Peyer's patch (tissue), 4 donors: ENCODE results near the gene ARAP2. TPM values are rescaled to one million over a fixed set of nuclear protein-coding genes. Genes with fewer than 3 reads are reported as not detected.

Experiments used
- DNase-seq, 3 donors: peaks; one replicate each; pipeline ENCODE4 v3.0.0-alpha.2; 2017 to 2019
- H3K27ac ChIP-seq, 4 donors: fragments of 200-600 bp; sonication (generic); one replicate each; pipeline ENCODE4 v1.5.1; 2016 to 2019
- H3K27me3 ChIP-seq, 2 donors: fragments of 200-600 bp; sonication (generic); one replicate each; pipeline ENCODE4 v1.5.1; 2019
- H3K36me3 ChIP-seq, 3 donors: fragments of 200-600 bp; sonication (generic); one replicate each; pipeline ENCODE4 v1.5.1; 2016 to 2019
- H3K4me1 ChIP-seq, 4 donors: fragments of 200-600 bp; sonication (generic); one replicate each; pipeline ENCODE4 v1.5.1; 2016 to 2019
- H3K4me3 ChIP-seq, 4 donors: fragments of 200-600 bp; sonication (generic); 1 replicate in 3 of 4; 2 replicates in 1 of 4; pipeline ENCODE4 v1.5.1; 2016 to 2019; ENCODE audit warnings: mild to moderate bottlenecking in 1 of 4
- H3K9me3 ChIP-seq, 4 donors: fragments of 200-600 bp; sonication (generic); one replicate each; pipeline ENCODE4 v1.5.1; 2016 to 2019; ENCODE audit warnings: mild to moderate bottlenecking in 1 of 4
- POLR2A ChIP-seq, 2 donors: fragments of 450-650 bp; IDR thresholded peaks; one replicate each; pipeline ENCODE4 v1.5.1; 2017; ENCODE audit warnings: antibody characterized with exemption in 2 of 2, mild to moderate bottlenecking in 2 of 2, moderate library complexity in 2 of 2
- total RNA-seq, 4 donors: library from RNA; depleted of rRNA; stranded (reverse); fragments of >200 nt; gene quantifications; one replicate each; pipeline ENCODE4 v1.1.0, GENCODE V29; 2016
- TF ChIP-seq, protein P1 (sequence below), 6 experiments: fragments of 450-650 bp in 4 of 6; fragments of 200-600 bp in 2 of 6; sonication (generic) in 1 of 6; IDR thresholded peaks; one replicate each; pipeline ENCODE4 v1.5.1; 2017 to 2019; ENCODE audit warnings: antibody characterized with exemption in 6 of 6, mild to moderate bottlenecking in 3 of 6, moderate library complexity in 1 of 6

The ARAP2 gene
- total RNA-seq, 4 donors from 2014 or later = 66.8 to 115 (median 81.9) TPM

- Histone ChIP-seq H3K36me3 (no peaks in the 10 kb centered on the region), H3K4me3 (no peak overlapping the region), H3K27me3 (no peaks in the 10 kb centered on the region), H3K4me1 (peaks cover 0 to 5% (median 0%) of the 10 kb centered on the region in 4 donors), H3K9me3 (no peaks in the 10 kb centered on the region), H3K27ac (peak overlapping the region in 3 of 4 donors; percentile 8 to 74 (median 60))
- no peak for TF ChIP-seq POLR2A (IDR thresholded peaks at IDR 0.05)
- TF ChIP-seq, protein P1, sequence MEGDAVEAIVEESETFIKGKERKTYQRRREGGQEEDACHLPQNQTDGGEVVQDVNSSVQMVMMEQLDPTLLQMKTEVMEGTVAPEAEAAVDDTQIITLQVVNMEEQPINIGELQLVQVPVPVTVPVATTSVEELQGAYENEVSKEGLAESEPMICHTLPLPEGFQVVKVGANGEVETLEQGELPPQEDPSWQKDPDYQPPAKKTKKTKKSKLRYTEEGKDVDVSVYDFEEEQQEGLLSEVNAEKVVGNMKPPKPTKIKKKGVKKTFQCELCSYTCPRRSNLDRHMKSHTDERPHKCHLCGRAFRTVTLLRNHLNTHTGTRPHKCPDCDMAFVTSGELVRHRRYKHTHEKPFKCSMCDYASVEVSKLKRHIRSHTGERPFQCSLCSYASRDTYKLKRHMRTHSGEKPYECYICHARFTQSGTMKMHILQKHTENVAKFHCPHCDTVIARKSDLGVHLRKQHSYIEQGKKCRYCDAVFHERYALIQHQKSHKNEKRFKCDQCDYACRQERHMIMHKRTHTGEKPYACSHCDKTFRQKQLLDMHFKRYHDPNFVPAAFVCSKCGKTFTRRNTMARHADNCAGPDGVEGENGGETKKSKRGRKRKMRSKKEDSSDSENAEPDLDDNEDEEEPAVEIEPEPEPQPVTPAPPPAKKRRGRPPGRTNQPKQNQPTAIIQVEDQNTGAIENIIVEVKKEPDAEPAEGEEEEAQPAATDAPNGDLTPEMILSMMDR (IDR thresholded peaks at IDR 0.05) = no peak
- DNase-seq = no peak
Measured at GRCh38 chr4:36286481-36286871, 42.2 kb upstream of the ARAP2 start.

DNA sequence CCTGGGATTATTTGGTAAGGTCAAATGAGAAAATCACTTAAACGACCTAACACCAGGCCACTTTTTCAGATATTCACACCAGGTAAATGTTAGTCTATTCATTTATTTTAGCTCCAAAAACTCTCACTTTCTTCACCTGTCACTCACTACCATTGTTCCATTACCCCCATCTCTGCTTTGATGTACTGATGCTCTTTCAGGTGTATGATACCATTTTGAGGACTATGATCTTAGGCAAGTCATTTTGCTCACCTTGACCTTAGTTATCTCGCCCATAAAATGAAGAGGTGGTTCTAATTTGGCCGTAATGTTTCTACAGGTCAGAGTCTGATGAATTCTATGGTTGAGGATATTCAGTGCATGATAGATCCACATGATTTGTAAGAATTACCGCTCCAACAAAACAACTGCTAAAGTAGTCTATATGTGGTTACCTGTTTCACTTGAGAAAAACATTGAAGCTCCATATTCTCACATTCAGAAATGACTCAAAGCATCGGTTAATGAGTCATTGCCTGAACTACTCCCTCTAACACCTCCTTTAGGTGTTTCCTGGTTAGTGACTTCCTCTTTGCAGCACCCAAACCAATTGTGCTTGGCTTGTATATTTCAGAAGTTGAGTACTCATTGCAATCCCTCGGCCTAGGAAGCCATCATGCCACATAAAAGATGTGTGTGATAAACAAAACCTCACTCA is 41.6 kb upstream of the ARAP2 start:
- H3K27ac ChIP-seq = peak overlapping the region; percentile 49 to 74 (median 58)
- TF ChIP-seq POLR2A (IDR thresholded peaks at IDR 0.05) = peak in 1 of 2 donors; percentile 21
- TF ChIP-seq, protein P1 (IDR thresholded peaks at IDR 0.05) = peak in 3 of 6 experiments; percentile 13 to 22 (median 21)

DNA sequence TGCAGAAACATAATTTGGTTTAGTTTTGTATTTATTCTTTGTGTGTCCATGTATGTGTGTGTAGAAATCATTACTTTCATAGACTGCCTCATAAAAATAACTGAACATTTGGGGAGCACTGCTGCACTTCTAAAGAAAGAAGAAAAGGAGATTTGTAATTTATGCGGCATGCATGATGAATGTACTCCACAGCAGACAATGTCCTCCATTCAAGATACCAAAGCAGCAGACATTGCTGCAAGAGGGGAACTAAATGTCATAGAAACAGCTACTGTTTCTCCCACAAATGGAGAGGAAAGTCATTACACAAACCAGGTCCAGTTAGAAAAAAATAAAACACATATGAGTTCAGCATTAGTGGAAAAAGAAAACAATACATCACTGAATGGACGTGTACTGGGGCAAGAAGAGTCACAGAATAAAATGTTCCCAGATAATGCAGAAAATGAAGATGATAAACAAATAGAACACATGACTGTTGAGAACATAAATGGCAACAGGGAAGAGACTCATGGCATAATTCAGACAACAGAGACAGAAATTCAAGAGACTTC is 39.7 kb upstream of the ARAP2 start:
- H3K36me3 ChIP-seq = no peaks in the 10 kb centered on the region
- peak overlapping the region in 1 of 4 donors; percentile 66 for H3K27ac ChIP-seq
- DNase-seq = no peak
- peaks cover 0 to 5% (median 0%) of the 10 kb centered on the region in 4 donors for H3K4me1 ChIP-seq
- no peaks in the 10 kb centered on the region for H3K9me3 ChIP-seq
- TF ChIP-seq, protein P1 (IDR thresholded peaks at IDR 0.05) = no peak
- no peak for TF ChIP-seq POLR2A (IDR thresholded peaks at IDR 0.05)
- no peak overlapping the region for H3K4me3 ChIP-seq
- no peaks in the 10 kb centered on the region for H3K27me3 ChIP-seq

More for the DNA sequence above, 41.6 kb upstream of the ARAP2 start:
- Histone ChIP-seq H3K9me3 (no peaks in the 10 kb centered on the region), H3K27me3 (no peaks in the 10 kb centered on the region), H3K4me3 (no peak overlapping the region), H3K36me3 (no peaks in the 10 kb centered on the region), H3K4me1 (peaks cover 0 to 5% (median 0%) of the 10 kb centered on the region in 4 donors)
- peak in 2 of 3 donors; percentile 35 to 56 for DNase-seq

DNA sequence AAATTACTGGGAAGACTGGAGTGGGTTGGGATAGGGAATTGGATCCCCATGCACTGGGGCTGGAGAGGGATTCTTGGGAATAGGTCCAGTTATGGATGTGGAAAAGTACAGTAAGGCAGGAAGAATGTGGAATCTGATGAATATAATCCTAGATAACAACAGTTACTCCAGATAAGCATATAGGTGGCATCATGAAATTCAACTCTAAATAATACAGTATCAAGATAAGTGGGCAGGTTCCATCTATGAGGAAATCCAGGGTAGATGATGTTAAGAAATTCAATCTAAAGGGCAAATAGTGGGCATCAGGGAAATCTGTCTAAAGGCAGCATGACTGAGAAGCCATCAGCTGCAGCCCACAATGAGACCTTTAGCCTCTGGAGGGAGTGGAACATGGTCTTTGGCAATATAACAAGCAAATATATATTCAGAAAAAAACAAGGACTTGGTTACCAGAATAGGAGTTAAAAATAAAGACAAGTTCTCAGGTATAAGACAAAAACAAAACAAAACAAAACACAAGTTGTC is 38.3 kb upstream of the ARAP2 start:
- peak overlapping the region in 1 of 4 donors; percentile 3 for H3K4me3 ChIP-seq
- H3K27me3 ChIP-seq = no peaks in the 10 kb centered on the region
- H3K9me3 ChIP-seq = no peaks in the 10 kb centered on the region
- peak overlapping the region in 1 of 4 donors; percentile 66 for H3K27ac ChIP-seq
- TF ChIP-seq, protein P1 (IDR thresholded peaks at IDR 0.05) = no peak
- no peak for TF ChIP-seq POLR2A (IDR thresholded peaks at IDR 0.05)
- H3K36me3 ChIP-seq = no peaks in the 10 kb centered on the region
- peaks cover 0 to 5% (median 0%) of the 10 kb centered on the region in 4 donors for H3K4me1 ChIP-seq
- DNase-seq = no peak

DNA sequence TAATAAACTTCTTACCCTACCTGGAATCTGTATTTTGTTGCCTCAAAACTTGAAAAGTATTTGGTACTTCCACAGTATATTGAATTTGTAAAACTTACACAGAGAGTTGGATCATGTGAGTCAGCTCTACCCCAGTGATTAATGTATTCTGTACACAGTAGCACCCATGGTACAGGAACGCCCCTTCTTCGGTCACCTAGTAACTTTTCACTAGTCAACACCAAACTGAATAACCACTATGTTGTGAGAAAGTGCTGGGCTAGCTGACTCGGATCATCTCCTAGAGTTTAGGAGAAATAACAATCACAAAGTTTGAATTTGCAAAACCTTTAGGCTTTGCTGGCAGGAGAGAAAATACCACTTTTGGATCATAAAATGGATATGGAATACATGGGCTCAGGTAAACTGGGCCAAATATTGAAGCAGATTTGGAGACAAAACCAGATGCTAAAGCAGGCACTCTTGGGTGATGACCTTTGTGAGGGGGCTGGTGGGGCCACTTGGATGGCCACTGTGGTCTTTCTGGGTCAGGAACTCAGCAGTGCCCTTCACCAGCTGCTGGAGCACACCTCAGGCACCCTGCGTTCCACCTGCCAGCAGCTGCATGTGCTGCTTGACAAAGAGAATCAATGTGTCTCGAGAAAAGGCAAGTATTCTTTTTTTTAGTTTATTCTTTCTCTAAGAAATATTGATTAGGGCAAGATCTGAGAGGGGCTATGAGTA is 37.2 kb upstream of the ARAP2 start, which contains the start of gene DTHD1:
DTHD1 (plus strand) TSS at position 233 of the 723 bp plus-strand sequence; CDS start at position 376, 143 bp downstream.
- peak in 1 of 3 donors; percentile 51 for DNase-seq
- H3K9me3 ChIP-seq = no peaks in the 10 kb centered on the region
- no peaks in the 10 kb centered on the region for H3K27me3 ChIP-seq
- TF ChIP-seq, protein P1 (IDR thresholded peaks at IDR 0.05) = no peak
- TF ChIP-seq POLR2A (IDR thresholded peaks at IDR 0.05) = peak in 1 of 2 donors; percentile 23
- H3K36me3 ChIP-seq = no peaks in the 10 kb centered on the region
- H3K4me3 ChIP-seq = peak within 1 kb of the TSS in 2 of 4 donors; percentile 3 to 17
- peak within 1 kb of the TSS in 1 of 4 donors; percentile 66 for H3K27ac ChIP-seq
- H3K4me1 ChIP-seq = peaks cover 0 to 3% (median 0%) of the 10 kb centered on the region in 4 donors
